IMR-90 (cell line): Measurements from ENCODE around the gene OGFR.

Experiments used
- CEBPB ChIP-seq: IDR thresholded peaks from 2 replicates; pipeline ENCODE4 v1.6.1; 2012; ENCODE audit warnings: low read depth, low read length, improper control_type of control experiment
- CHD1 ChIP-seq: IDR thresholded peaks from 2 replicates; pipeline ENCODE4 v1.6.1; 2012; ENCODE audit warnings: low read depth, low read length, improper control_type of control experiment
- CTCF ChIP-seq: conservative IDR thresholded peaks from 2 replicates; pipeline ENCODE4 v1.5.1; 2012; ENCODE audit warnings: mild to moderate bottlenecking, low read depth, low read length, improper control_type of control experiment
- FOS ChIP-seq: fragments of 150-350 bp; IDR thresholded peaks from 2 replicates; pipeline ENCODE4 v1.6.1; 2016; ENCODE audit warnings: low read depth, low read length
- MXI1 ChIP-seq: IDR thresholded peaks from 2 replicates; pipeline ENCODE4 v1.6.1; 2012; ENCODE audit warnings: low read depth, mild to moderate bottlenecking, low read length, moderate library complexity, borderline replicate concordance
- NFE2L2 ChIP-seq: fragments of 150-350 bp; IDR thresholded peaks from 2 replicates; pipeline ENCODE4 v1.6.1; 2016; ENCODE audit warnings: low read depth, mild to moderate bottlenecking, low read length
- POLR2A ChIP-seq: IDR thresholded peaks from 2 replicates; pipeline ENCODE4 v1.6.1; 2012; ENCODE audit warnings: mild to moderate bottlenecking, low read depth, low read length
- RCOR1 ChIP-seq: IDR thresholded peaks from 2 replicates; pipeline ENCODE4 v1.6.1; 2012; ENCODE audit warnings: mild to moderate bottlenecking, low read length, improper control_type of control experiment; ENCODE audit not compliant: insufficient replicate concordance
- RFX5 ChIP-seq: IDR thresholded peaks from 2 replicates; pipeline ENCODE4 v1.8.0; 2012; ENCODE audit warnings: low read depth, mild to moderate bottlenecking, low read length, moderate library complexity
- SMC3 ChIP-seq: fragments of 150-350 bp; IDR thresholded peaks from 2 replicates; pipeline ENCODE4 v1.6.1; 2016; ENCODE audit warnings: low read depth, mild to moderate bottlenecking, antibody characterized with exemption, low read length, moderate library complexity
- USF2 ChIP-seq: fragments of 150-350 bp; IDR thresholded peaks from 2 replicates; pipeline ENCODE4 v1.6.1; 2017; ENCODE audit warnings: mild to moderate bottlenecking, antibody characterized with exemption, low read length, low read depth

- TF ChIP-seq CTCF (no peak), FOS (no peak), USF2 (no peak), SMC3 (no peak), POLR2A (no peak), RFX5 (no peak), CEBPB (no peak), NFE2L2 (no peak), CHD1 (no peak), RCOR1 (no peak), MXI1 (no peak)
These were observed 35.1 kb upstream of the OGFR start for GRCh38 chr20:62769346-62770071.
